T1000 (cell line): ENCODE measurements around the gene SERPINE2.
"Not testable (repeated sequence)": the region's sequence is repeated elsewhere in the genome, so short reads cannot be mapped to it uniquely, and the experiment has no call there.

Source experiments
- DNase-seq: peaks from one replicate; lab custom pipeline; 2025; ENCODE audit warnings: mixed read lengths; lab: John Stamatoyannopoulos, UW

SERPINE2 gene

DNA sequence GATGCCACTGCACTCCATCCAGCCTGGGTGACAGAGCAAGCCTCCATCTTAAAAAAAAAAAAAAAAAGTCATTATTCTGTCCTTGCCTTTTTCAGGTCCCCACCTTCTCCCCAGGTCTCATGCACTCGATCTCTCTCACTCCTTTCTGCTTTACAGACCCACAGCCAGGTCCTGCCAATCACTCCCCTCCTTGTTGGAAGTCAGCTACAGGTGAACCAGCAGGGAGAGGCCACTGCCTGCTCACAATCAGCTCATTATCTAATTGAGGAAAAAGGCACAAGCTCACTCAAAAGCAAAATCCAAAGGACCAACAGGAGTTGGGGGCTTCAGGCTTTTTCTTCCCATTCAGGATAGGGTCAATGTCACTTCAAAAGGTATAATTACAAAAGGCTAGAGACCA, 96.0 kb downstream of the SERPINE2 start:
- no peak for DNase-seq

DNA sequence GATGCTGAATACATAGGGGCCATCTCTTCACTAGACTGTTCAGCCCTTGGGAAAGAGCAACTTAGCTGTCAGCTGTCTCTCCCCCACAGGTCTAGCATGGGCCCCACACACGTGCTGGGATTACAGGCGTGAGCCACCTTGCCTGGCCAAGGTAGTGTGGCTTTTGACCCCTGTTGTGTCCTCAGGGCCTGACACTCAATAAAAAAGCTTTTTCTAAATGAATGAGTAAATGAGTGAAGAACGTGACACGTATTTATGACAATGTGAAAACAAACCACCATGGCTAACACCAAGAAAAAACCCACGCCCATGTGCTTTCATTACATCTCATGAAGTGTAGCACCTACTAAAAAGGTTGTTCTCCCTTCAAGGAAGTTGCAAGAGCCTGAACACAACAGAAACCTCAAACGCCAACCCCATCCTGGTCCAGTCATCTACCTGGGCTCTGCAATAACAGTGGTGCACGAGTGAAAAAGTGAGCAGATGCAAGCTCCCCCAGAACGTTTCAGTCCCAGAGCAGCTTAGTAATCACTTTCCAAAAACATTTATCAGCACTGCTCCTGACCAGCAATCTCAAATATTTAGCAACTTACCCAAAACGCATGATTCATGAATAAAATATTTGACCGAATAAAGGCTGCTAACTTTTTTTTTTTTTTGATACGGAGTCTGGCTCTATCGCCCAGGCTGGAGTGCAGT, 97.4 kb downstream of the SERPINE2 start:
- peak; percentile 19 for DNase-seq

DNA sequence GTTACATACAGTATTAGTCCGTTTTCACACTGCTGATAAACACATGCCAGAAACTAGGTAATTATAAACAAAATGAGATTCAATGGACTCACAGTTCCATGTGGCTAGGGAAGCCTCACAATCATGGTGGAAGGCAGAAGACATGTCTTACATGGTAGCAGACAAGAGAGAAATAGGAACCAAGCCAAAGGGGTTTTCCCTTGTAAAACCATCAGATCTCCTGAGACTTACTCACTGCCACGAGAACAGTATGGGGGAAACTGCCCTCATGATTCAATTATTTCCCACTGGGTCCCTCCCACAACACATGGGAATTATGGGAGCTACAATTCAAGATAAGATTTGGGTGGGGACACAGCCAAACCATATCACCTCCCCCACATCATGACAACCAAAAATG, 99.6 kb downstream of the SERPINE2 start:
- not testable (repeated sequence) for DNase-seq

DNA sequence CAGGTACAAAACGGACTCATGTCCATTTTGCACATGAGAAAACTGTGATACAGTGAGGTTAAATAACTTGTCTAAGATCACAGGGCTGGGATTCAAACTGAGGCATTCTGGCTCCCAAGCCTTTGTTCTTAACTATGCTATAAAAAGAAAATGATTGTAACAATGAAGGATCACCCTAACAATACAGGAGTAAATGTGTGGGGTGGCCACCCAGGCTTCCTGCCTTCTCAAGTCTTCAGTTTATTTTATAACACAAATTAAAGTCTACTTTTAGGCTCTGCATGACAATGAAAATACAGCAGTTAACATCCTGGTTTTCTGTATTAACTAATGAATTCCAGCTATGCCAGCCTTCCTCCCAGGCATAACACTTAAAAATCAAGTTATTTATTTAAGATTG, 101.6 kb downstream of the SERPINE2 start:
- DNase-seq = no peak

DNA sequence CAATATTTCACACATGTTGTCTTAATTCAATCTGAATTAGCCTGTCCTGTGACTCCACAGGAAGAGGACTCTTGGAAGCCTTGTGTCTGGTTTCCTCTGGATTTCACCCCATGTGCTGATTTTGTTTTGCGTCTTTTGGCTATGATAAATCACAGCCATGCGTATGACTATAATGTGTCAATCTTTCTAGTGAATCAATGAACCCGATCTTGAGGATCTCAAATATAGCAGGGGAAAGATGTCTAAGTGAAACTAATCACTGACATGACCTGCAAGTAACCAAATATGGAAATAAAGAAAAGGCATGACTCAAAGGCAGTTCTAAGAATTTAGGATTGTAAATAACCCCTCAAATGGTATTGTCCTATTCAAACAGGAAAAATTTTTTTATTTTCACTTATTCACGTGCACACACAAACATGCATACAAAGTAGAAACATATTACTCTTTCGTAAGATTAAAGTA, 102.2 kb downstream of the SERPINE2 start:
- DNase-seq = no peak

DNA sequence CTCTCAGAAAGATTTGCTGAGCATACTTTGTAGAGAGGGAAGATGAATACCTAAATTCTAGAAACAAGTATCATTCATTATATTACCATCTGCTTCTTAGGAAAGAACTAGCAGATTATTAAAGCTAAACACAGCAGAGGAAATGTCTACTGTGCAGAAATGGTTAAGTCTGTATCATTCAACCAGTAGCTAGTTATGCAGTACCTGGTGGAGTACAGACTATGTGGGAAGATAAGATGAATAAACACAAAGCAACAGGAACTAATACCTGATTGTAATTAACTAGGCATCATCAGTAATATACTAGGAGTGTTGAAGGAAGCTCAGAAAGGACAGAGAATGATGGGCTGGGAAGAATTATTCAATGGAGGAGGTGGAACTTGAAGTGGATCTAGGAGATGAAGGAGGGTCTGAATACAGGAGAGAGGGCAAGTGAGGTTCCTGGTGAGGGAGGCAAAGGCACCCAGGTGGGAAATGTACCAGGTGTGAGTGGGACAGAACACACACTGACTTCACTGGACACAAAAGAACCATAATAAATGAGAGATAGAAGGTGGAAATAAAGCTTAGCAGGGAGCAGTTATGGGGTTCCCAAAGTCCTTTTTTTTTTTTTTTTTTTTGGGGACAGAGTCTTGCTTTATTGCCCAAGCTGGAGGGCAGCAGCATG, 103.5 kb downstream of the SERPINE2 start:
- DNase-seq = no peak

DNA sequence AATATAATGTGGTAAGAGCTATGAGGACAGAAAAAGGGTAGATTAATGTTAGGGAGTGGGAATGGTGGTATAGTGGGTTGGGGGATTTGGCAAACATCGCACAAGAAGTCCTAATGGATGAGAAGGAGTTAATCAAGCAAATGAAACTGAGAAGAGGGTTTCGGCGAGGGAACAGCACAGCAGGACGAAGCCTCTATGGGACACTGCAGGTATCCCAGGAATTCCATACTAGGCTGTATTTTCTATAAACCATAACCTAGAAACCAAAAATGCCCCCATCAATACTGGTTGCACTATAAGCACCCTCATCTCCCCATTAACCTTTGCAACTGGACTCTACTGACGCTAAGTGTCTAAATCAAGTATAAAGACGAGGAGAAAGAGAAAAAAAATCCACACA, 104.2 kb downstream of the SERPINE2 start:
- DNase-seq = no peak

DNA sequence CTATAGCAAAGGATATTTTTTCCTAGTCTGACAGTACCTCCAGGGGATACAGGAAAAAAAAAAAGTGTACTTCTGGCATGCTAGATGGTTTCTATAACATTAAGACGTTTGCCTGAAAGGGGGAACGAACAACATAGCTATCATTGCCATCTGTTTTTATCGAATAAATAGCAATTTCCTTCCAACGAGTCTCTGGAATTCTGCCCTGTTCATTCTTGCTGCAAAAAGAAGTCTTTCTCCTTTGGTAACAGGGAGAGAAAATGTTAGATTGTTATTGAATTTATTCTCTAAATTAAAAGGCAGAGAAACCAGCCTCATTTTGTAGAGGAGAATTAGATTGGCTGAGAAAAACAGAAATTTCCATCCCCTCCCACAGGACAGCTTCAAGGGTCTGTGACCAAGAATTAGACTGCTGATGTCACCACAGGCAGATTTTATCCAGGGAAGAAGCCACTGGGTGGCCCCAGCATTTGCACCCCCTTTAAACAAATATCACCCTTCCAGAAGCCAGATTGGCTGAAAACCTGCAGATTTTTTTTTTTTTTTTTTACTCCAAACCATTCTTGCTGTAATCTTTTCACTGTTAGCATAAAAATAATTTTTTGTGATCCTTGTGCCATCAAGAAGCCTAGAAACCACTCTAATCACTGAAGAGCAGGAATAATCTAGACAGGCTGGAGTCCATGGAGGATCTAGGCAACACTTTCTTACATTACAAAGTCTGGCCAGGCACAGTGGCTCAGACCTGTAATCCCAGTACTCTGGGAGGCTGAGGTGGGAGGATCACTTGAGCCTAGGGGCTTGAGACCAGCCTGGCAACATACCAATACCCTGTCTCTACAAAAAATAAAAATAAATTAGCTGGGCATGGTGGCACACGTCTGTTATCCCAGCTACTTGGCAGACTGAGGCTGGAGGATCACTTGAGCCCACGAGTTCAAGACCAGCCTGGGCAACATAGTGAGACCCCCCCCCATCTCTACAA, 106.0 kb downstream of the SERPINE2 start:
- DNase-seq = no peak

DNA sequence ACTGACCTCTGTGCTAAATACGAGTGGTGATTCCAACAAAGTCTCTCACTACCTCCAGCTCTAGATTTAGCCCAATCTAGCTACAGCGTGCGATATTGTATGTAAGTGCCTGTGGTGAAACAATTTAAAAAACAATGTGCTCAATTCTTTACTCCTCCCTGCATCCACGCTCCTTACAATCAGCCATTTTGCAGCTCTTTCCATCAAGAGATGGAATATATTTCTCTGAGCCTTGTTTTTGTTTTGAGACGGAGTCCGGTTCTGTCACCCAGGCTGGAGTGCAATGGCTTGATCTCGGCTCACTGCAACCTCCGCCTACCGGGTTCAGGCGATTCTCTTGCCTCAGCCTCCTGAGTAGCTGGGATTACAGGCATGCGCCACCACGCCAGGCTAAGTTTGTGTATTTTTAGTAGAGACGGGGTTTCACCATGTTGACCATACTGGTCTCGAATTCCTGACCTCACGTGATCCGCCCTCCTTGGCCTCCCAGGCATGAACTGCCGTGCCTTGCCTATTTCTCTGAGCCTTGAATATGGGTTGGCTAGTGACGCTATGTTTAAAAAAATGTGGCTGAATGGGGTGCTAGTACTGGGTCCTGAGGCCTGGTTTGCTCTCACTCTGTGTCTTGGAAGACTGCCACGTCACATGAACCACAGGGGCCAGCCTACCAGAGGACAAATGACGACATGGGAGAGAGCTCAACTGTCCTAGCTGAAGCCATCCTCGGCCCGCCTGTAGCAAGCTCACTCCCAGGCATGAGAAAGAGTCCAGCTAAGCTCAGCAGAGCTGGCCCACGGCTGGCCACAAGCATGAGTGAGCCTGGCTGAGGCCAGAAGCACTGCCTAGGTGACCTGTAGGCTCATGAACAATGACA, 108.7 kb downstream of the SERPINE2 start:
- DNase-seq = no peak

DNA sequence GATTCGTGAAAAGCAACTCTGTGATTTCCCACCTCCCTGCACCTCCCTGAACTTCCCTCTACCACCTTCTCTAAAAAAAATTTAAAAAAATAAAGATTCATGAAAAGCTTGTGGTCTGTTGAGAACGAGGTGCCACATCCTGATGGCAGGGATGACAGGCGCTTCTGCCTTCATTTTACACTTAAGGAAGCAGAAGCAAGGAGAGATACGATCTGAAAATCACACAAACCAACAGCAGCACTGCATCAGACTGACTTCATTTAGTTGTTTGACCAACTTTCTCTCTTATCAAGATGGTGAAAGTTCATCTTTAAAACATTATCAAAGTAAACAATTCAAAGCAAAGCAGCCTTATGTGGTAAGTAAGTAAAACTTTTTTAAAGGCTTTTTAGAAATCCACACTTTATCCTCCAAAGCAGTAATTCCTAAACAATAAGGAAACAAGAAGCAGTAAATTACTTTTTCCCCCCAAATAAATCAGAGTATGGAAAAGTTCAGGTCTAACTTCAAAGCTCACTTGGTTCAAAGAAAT, 109.4 kb downstream of the SERPINE2 start:
- DNase-seq = no peak

DNA sequence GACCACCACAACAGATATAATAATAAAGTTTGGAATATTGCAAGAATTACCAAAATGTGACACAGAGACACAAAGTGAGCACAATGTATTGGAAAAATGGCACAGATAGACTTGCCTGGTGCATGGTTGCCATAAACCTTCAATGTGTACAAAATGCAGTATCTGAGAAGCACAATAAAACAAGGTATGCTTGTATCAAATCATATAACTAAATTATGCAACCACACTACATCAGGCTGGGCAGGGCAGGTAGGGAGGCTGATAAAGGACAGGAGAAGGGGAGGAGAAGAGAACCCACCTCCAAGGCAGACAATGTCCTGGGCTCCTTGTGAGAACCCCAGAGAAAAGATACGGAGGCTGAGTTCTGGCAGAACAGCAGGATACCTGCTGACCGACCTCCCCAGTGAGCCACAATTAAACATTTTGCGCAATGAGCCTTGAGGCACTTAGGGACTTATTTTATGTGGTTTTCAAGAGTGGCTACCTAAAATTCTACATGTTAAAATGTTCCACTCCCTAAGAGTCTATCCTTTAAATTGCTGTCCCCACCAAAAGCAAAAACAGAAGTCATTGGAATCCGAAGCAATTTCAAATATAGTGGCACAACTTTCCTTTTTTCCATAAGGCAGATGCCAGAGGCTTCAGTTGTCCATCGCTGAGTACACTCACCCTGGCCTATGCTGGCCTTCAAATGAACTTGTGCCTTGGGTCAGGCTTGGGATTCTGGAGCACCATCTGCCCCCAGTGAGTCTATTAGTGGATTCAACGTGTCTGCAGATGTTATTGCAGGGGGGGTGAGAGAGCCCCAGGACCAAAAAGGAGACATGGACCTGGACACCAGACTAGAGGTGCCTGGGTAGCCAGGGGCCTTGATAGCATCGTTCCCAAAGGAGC, 110.7 kb downstream of the SERPINE2 start:
- no peak for DNase-seq

DNA sequence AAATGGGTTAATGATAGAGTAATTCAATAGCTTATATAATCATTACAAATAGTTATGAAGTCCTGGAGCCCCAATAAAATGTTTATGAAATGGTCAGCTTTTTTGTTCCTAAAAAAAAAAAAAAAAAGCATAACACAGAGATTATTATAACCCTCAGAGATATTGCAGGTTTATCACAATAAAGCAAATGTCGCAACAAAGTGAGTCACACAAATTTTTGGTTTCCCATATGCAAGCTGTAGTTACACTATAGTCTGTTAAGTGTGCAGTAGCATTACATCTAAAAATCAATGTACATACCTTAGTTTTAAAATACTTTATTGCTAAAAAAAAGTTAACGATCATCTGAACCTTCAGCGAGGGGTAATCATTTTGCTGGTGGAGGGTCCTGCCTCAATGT, 114.0 kb downstream of the SERPINE2 start:
- DNase-seq = no peak
